Activated naive CD4-positive, alpha-beta T cell (primary cell): ENCODE results near the gene PIP4K2A.

Experiments
- DNase-seq, 4 experiments: peaks; one replicate each; lab custom pipeline; 2025; lab: John Stamatoyannopoulos, UW

Gene PIP4K2A

GRCh38 chr10:22638863-22639262 is 75.5 kb downstream of the PIP4K2A start:
- DNase-seq: no peak

- DNase-seq: no peak
Observed at GRCh38 chr10:22637491-22637890, 76.9 kb downstream of the PIP4K2A start.

GRCh38 chr10:22635650-22636049 is 78.7 kb downstream of the PIP4K2A start:
- DNase-seq: no peak

GRCh38 chr10:22634606-22635459 is 79.5 kb downstream of the PIP4K2A start:
- DNase-seq: no peak

GRCh38 chr10:22634093-22634492 is 80.3 kb downstream of the PIP4K2A start:
- DNase-seq: no peak

GRCh38 chr10:22633528-22633927 is 80.8 kb downstream of the PIP4K2A start:
- no peak for DNase-seq

GRCh38 chr10:22633106-22633505 is 81.3 kb downstream of the PIP4K2A start:
- DNase-seq: no peak

GRCh38 chr10:22631646-22632278 is 82.6 kb downstream of the PIP4K2A start:
- DNase-seq: no peak

- no peak for DNase-seq
Observed at GRCh38 chr10:22631185-22631584, 83.2 kb downstream of the PIP4K2A start.

- no peak for DNase-seq
Observed at GRCh38 chr10:22630234-22631174, 83.9 kb downstream of the PIP4K2A start.

- DNase-seq: no peak
Observed at GRCh38 chr10:22629852-22630233, 84.5 kb downstream of the PIP4K2A start.

- no peak for DNase-seq
Observed at GRCh38 chr10:22629126-22629525, 85.3 kb downstream of the PIP4K2A start.

- no peak for DNase-seq
Observed at GRCh38 chr10:22628309-22628708, 86.1 kb downstream of the PIP4K2A start.

GRCh38 chr10:22626784-22627183 is 87.6 kb downstream of the PIP4K2A start:
- no peak for DNase-seq

GRCh38 chr10:22625516-22626290 is 88.7 kb downstream of the PIP4K2A start:
- no peak for DNase-seq

GRCh38 chr10:22624287-22624738 is 90.1 kb downstream of the PIP4K2A start:
- DNase-seq: no peak

- no peak for DNase-seq
Observed at GRCh38 chr10:22623633-22624253, 90.6 kb downstream of the PIP4K2A start.

GRCh38 chr10:22622242-22622806 is 92.1 kb downstream of the PIP4K2A start:
- no peak for DNase-seq

GRCh38 chr10:22621726-22622125 is 92.7 kb downstream of the PIP4K2A start:
- DNase-seq: no peak

- no peak for DNase-seq
Observed at GRCh38 chr10:22620929-22621328, 93.4 kb downstream of the PIP4K2A start.
